Calu3 (cell line): Measurements from ENCODE around the gene COMMD1. TPM values are rescaled to one million over a fixed set of nuclear protein-coding genes. Genes with fewer than 3 reads are reported as not detected.

Experiments used
- BruUV-seq: library from RNA; stranded (reverse); fragments of 400-500 nt; replicated peaks from 2 replicates; lab custom pipeline; 2021; lab: Mats Ljungman, UMichigan
- CTCF ChIA-PET: fragments of 300-600 bp; sonication (Branson Sonifier 250); formaldehyde crosslinking; loops from one replicate; lab custom pipeline; 2022; ENCODE audit warnings: antibody characterized with exemption; lab: Charles Lee
- DNase-seq: peaks from one replicate; pipeline ENCODE4 v3.0.0; 2022
- H3K27ac Mint-ChIP-seq: one replicate; pipeline ENCODE4 v1.8.0; 2022; ENCODE audit warnings: mixed read lengths; ENCODE audit not compliant: unreplicated experiment
- H3K27me3 Mint-ChIP-seq: one replicate; pipeline ENCODE4 v1.8.0; 2022; ENCODE audit warnings: mixed read lengths; ENCODE audit not compliant: unreplicated experiment
- H3K36me3 Mint-ChIP-seq: one replicate; pipeline ENCODE4 v1.8.0; 2022; ENCODE audit warnings: mild to moderate bottlenecking, moderate library complexity, mixed read lengths; ENCODE audit not compliant: insufficient read depth, unreplicated experiment
- H3K4me1 Mint-ChIP-seq: one replicate; pipeline ENCODE4 v1.8.0; 2022; ENCODE audit warnings: mild to moderate bottlenecking, low read depth, mixed read lengths; ENCODE audit not compliant: unreplicated experiment
- H3K4me3 Mint-ChIP-seq: one replicate; pipeline ENCODE4 v1.8.0; 2022; ENCODE audit warnings: mild to moderate bottlenecking, low read depth, moderate library complexity, mixed read lengths; ENCODE audit not compliant: unreplicated experiment
- H3K9me3 Mint-ChIP-seq: one replicate; pipeline ENCODE4 v1.8.0; 2022; ENCODE audit warnings: low read depth, mixed read lengths; ENCODE audit not compliant: unreplicated experiment
- intact Hi-C: fragments of 100-400 bp; cut with micrococcal nuclease; formaldehyde crosslinking; loops from one replicate; pipeline ENCODE4 v1.10.0; 2022; ENCODE audit not compliant: unreplicated experiment
- total RNA-seq: library from RNA; stranded (reverse); gene quantifications from 2 replicates; pipeline ENCODE4 v1.2.3, GENCODE V29; 2022
- TF ChIP-seq, protein P1 (sequence below): fragments of 200-600 bp; IDR thresholded peaks from one replicate; pipeline ENCODE4 v1.8.0; 2022; ENCODE audit warnings: antibody characterized with exemption; ENCODE audit not compliant: unreplicated experiment

The COMMD1 gene
- total RNA-seq, 1 experiment from 2014 or later, result 19.4 TPM

DNA sequence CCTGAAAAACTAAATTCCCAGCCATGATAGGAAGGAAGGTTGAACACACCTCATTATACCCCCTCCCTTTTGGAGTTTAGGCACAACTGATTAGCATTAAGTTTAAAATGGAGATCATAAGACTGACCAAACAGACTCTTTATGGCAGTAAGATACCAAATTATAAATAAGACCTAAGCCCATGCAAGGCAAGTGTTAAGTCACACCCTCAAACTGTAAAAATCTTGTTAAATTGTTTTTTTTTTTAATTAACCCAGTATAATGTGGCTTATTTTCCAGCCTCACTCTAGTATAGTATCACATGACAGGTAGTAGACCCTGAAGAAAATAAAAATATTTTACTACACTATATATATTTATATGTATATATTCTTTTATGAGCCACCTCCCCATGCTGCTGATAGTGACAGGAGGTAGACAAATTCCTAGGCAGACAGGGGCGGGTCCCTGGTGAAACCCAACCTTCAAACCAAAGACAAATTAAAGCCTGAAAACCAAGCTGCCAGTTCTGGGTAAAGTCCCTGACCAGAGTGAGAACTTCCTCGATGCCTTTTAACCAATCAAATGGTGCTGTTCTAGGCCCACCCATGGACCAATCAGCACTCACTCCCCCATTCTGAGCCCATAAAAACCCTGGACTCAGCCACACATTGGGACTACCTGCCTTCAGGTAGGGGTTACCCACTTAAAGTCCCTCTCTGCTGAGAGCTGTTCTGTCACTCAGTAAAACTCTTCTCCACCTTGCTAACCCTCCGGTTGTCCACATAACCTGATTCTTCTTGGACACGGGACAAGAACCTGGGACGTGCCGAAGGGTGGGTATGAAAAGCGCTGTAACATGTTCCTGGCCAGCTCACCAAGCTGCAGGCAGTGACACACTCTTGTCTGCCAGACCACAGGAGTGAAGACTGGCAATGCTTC is 166.5 kb downstream of the COMMD1 start:
- TF ChIP-seq, protein P1, sequence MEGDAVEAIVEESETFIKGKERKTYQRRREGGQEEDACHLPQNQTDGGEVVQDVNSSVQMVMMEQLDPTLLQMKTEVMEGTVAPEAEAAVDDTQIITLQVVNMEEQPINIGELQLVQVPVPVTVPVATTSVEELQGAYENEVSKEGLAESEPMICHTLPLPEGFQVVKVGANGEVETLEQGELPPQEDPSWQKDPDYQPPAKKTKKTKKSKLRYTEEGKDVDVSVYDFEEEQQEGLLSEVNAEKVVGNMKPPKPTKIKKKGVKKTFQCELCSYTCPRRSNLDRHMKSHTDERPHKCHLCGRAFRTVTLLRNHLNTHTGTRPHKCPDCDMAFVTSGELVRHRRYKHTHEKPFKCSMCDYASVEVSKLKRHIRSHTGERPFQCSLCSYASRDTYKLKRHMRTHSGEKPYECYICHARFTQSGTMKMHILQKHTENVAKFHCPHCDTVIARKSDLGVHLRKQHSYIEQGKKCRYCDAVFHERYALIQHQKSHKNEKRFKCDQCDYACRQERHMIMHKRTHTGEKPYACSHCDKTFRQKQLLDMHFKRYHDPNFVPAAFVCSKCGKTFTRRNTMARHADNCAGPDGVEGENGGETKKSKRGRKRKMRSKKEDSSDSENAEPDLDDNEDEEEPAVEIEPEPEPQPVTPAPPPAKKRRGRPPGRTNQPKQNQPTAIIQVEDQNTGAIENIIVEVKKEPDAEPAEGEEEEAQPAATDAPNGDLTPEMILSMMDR, result no peak
- no peaks in the 10 kb centered on the region for H3K4me1 Mint-ChIP-seq
- BruUV-seq, result no TSS peak
- no peaks in the 10 kb centered on the region for H3K27me3 Mint-ChIP-seq
- no peak overlapping the region for H3K27ac Mint-ChIP-seq
- CTCF ChIA-PET, result no interaction called here
- no peaks in the 10 kb centered on the region for H3K9me3 Mint-ChIP-seq
- H3K36me3 Mint-ChIP-seq, result no peaks in the 10 kb centered on the region
- intact Hi-C loops, result no loop called here
- H3K4me3 Mint-ChIP-seq, result no peak overlapping the region
- no peak for DNase-seq

DNA sequence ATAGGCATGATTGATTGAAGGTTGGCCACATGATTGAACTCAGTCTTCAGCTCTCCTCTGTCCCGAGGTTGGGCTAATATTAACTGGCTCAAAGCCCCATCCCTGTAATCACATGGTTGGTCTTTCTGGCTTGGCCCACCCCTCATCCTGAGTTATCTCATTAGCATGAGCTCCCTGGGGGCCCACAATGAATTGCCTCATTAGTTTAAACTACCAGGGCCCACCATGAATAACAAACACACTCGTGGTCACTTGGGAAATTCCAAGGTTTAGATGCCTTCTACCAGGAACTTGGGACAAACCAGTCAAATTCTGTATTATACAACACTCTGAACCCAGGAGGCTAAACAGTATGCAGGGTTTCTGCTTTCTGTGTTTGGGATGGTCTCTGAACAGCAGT is 168.8 kb downstream of the COMMD1 start:
- TF ChIP-seq, protein P1, result no peak
- Mint-ChIP-seq H3K36me3 (no peaks in the 10 kb centered on the region), H3K4me1 (no peaks in the 10 kb centered on the region), H3K27ac (no peak overlapping the region), H3K9me3 (no peaks in the 10 kb centered on the region), H3K27me3 (no peaks in the 10 kb centered on the region), H3K4me3 (no peak overlapping the region)
- CTCF ChIA-PET, result no interaction called here
- intact Hi-C loops, result no loop called here
- no TSS peak for BruUV-seq
- DNase-seq, result no peak

DNA sequence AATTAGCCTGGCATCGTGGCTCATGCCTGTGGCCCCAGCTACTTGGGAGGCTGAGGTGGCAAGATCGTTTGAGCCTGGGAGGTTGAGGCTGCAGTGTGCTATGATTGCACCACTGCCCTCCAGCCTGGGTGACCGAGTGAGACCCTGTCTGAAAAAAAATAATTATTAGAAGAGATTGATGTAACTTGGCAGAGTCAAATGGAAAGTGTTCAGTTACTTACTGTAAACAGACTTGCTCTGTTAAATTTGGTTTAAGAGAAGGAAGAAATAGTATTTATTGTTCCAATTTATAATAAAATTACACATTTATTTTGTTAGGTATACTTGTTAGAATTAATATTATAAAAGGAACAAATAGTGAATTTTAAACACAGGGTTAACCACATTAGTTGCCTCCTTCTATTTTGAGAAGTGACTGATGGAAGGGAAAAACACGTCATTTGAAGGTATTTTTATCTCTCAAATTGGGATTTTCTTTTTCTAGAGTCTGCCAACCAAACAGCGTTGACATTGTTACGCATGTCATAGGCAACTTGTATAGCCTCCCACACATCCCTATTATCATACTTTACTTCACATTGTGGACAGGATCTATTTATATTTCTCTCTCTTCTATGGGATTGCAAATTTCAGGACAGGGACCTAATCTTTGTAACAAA is 171.6 kb downstream of the COMMD1 start:
- Mint-ChIP-seq H3K4me3 (no peak overlapping the region), H3K4me1 (no peaks in the 10 kb centered on the region), H3K36me3 (no peaks in the 10 kb centered on the region), H3K27me3 (no peaks in the 10 kb centered on the region), H3K9me3 (no peaks in the 10 kb centered on the region), H3K27ac (no peak overlapping the region)
- intact Hi-C loops, result no loop called here
- CTCF ChIA-PET, result no interaction called here
- DNase-seq, result no peak
- TF ChIP-seq, protein P1, result no peak
- BruUV-seq, result no TSS peak

DNA sequence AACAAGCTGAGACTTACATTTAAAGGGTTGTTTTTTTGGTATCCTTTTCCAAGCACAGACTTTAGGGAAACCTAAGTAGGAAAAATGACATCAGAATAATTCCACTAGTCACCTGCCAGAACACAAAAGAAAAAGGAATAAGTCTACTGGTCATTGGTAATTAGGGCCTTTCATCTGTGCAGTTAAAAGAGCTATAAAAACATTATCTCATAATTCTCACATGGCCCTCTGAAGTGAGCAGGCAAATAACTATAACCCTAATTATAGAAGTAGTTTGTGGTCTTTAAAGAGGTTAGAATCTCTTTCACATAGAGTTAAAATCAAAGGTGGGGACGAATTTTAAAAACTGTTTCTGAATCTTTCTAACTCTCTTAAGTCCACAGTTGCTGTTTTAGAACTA is 179.3 kb downstream of the COMMD1 start:
- no peak for DNase-seq
- no TSS peak for BruUV-seq
- Mint-ChIP-seq H3K36me3 (no peaks in the 10 kb centered on the region), H3K9me3 (no peaks in the 10 kb centered on the region), H3K27ac (no peak overlapping the region), H3K4me3 (no peak overlapping the region), H3K4me1 (no peaks in the 10 kb centered on the region), H3K27me3 (no peaks in the 10 kb centered on the region)
- CTCF ChIA-PET, result no interaction called here
- intact Hi-C loops, result no loop called here
- TF ChIP-seq, protein P1, result no peak
